Measurements from ENCODE around the gene KCNIP4.

The KCNIP4 gene

GRCh38 chr4:21830272-21830671 is 118.3 kb downstream of the KCNIP4 start:
- DNase-seq: no peak

GRCh38 chr4:21827575-21827974 is 121.0 kb downstream of the KCNIP4 start:
- no peak for DNase-seq

- DNase-seq: no peak
These were observed 122.5 kb downstream of the KCNIP4 start for GRCh38 chr4:21826071-21826470.

- DNase-seq: no peak
These were observed 129.5 kb downstream of the KCNIP4 start for GRCh38 chr4:21819086-21819485.

GRCh38 chr4:21815651-21816377 is 132.8 kb downstream of the KCNIP4 start:
- DNase-seq: no peak

- DNase-seq: no peak
These were observed 137.0 kb downstream of the KCNIP4 start for GRCh38 chr4:21811565-21811964.

- no peak for DNase-seq
These were observed 141.6 kb downstream of the KCNIP4 start for GRCh38 chr4:21806991-21807390.

- DNase-seq: no peak
These were observed 146.2 kb downstream of the KCNIP4 start for GRCh38 chr4:21802406-21802805.

GRCh38 chr4:21801661-21802385 is 146.7 kb downstream of the KCNIP4 start:
- DNase-seq: no peak

GRCh38 chr4:21795091-21795490 is 153.5 kb downstream of the KCNIP4 start:
- DNase-seq: no peak

- DNase-seq: no peak
These were observed 155.8 kb downstream of the KCNIP4 start for GRCh38 chr4:21792736-21793135.

GRCh38 chr4:21790438-21791029 is 158.0 kb downstream of the KCNIP4 start:
- no peak for DNase-seq

GRCh38 chr4:21780148-21780547 is 168.4 kb downstream of the KCNIP4 start:
- no peak for DNase-seq

GRCh38 chr4:21778702-21779101 is 169.9 kb downstream of the KCNIP4 start:
- no peak for DNase-seq

- no peak for DNase-seq
These were observed 172.9 kb downstream of the KCNIP4 start for GRCh38 chr4:21775703-21776102.

- DNase-seq: no peak
These were observed 179.0 kb downstream of the KCNIP4 start for GRCh38 chr4:21769404-21770147.

- no peak for DNase-seq
These were observed 179.9 kb downstream of the KCNIP4 start for GRCh38 chr4:21768349-21769310.

GRCh38 chr4:21765810-21766407 is 182.7 kb downstream of the KCNIP4 start:
- no peak for DNase-seq

GRCh38 chr4:21763855-21764254 is 184.7 kb downstream of the KCNIP4 start:
- DNase-seq: no peak

GRCh38 chr4:21757248-21757647 is 191.3 kb downstream of the KCNIP4 start:
- DNase-seq: no peak

- DNase-seq: no peak
These were observed 195.3 kb downstream of the KCNIP4 start for GRCh38 chr4:21753084-21753760.

Data from activated naive CD4-positive, alpha-beta T cell (primary cell).